A673 (cell line): Measurements from ENCODE around the gene LAMA5. TPM values are rescaled to one million over a fixed set of nuclear protein-coding genes. Genes with fewer than 3 reads are reported as not detected.

Experiments
- BruUV-seq: library from RNA; stranded (reverse); fragments of 400-500 nt; replicated peaks from 2 replicates; lab custom pipeline; 2021; lab: Mats Ljungman, UMichigan
- CTCF ChIA-PET: fragments of 300-600 bp; sonication (Branson Sonifier 250); formaldehyde crosslinking; loops from one replicate; lab custom pipeline; 2022; ENCODE audit warnings: antibody characterized with exemption; lab: Charles Lee
- POLR2A ChIA-PET: fragments of 300-600 bp; sonication (Branson Sonifier 250); formaldehyde crosslinking; loops from one replicate; lab custom pipeline; 2022; ENCODE audit warnings: antibody characterized with exemption; ENCODE audit not compliant: low non-redundant PET; lab: Charles Lee
- DNase-seq: peaks from one replicate; pipeline ENCODE4 v3.0.0-alpha.2; 2015; ENCODE audit warnings: low spot score
- H3K27ac ChIP-seq: fragments of 200-600 bp; sonication (generic); 2 replicates; pipeline ENCODE4 v1.5.1; 2016; ENCODE audit warnings: mixed run types, low read depth, mild to moderate bottlenecking, mixed read lengths, antibody characterized with exemption, low read length; ENCODE audit not compliant: poor library complexity, severe bottlenecking
- H3K27me3 ChIP-seq: fragments of 200-600 bp; sonication (generic); replicated peaks from 2 replicates; pipeline ENCODE4 v1.6.1; 2017; ENCODE audit warnings: mixed run types, low read depth, mild to moderate bottlenecking, mixed read lengths, antibody characterized with exemption, low read length; ENCODE audit not compliant: insufficient read depth, poor library complexity
- H3K36me3 ChIP-seq: fragments of 200-600 bp; sonication (generic); 2 replicates; pipeline ENCODE4 v1.6.1; 2016; ENCODE audit warnings: mixed run types, mild to moderate bottlenecking, mixed read lengths, antibody characterized with exemption, low read length; ENCODE audit not compliant: insufficient read depth, poor library complexity, severe bottlenecking
- H3K4me1 ChIP-seq: fragments of 200-600 bp; sonication (generic); 2 replicates; pipeline ENCODE4 v1.6.1; 2017; ENCODE audit warnings: mixed run types, mild to moderate bottlenecking, mixed read lengths, antibody characterized with exemption, low read length; ENCODE audit not compliant: insufficient read depth, poor library complexity, severe bottlenecking
- H3K4me3 ChIP-seq: fragments of 200-600 bp; sonication (generic); 2 replicates; pipeline ENCODE4 v1.5.1; 2016; ENCODE audit warnings: low read depth, mixed run types, mild to moderate bottlenecking, mixed read lengths, low read length; ENCODE audit not compliant: poor library complexity, severe bottlenecking
- H3K9me3 ChIP-seq: fragments of 200-600 bp; sonication (generic); 2 replicates; pipeline ENCODE4 v1.6.1; 2016; ENCODE audit warnings: mixed run types, low read depth, mild to moderate bottlenecking, mixed read lengths, antibody characterized with exemption, low read length; ENCODE audit not compliant: poor library complexity, severe bottlenecking
- CTCF ChIP-seq: fragments of 300-800, 200-600 bp; sonication (generic); conservative IDR thresholded peaks from 2 replicates; pipeline ENCODE4 v1.5.1; 2017; ENCODE audit warnings: low read depth, mild to moderate bottlenecking, antibody characterized with exemption, low read length, moderate library complexity, mixed read lengths
- EZH2 ChIP-seq: fragments of 200-600 bp; sonication (generic); IDR thresholded peaks from 2 replicates; pipeline ENCODE4 v1.6.1; 2017; ENCODE audit warnings: borderline replicate concordance, low read depth, mild to moderate bottlenecking, mixed read lengths, antibody characterized with exemption, low read length; ENCODE audit not compliant: poor library complexity, severe bottlenecking
- intact Hi-C: fragments of 100-400 bp; cut with micrococcal nuclease; formaldehyde crosslinking; loops from one replicate; pipeline ENCODE4 v1.10.0; 2022; ENCODE audit not compliant: unreplicated experiment
- total RNA-seq: library from RNA; stranded (reverse); gene quantifications from 2 replicates; pipeline ENCODE4 v1.2.3, GENCODE V29; 2021

The LAMA5 gene
- total RNA-seq, 1 experiment from 2014 or later = 4.2 TPM

GRCh38 chr20:62294516-62294915 is 72.6 kb downstream of the LAMA5 start:
- no peaks in the 10 kb centered on the region for H3K4me1 ChIP-seq
- no peak overlapping the region for H3K4me3 ChIP-seq
- POLR2A ChIA-PET = no interaction called here
- peak; percentile 65 for DNase-seq
- TSS peak; percentile 78 for BruUV-seq
- intact Hi-C loops = no loop called here
- peaks cover 4% of the 10 kb centered on the region for H3K36me3 ChIP-seq
- TF ChIP-seq EZH2 (no peak), CTCF (no peak)
- CTCF ChIA-PET = no interaction called here
- H3K27me3 ChIP-seq = no peaks in the 10 kb centered on the region
- H3K9me3 ChIP-seq = no peaks in the 10 kb centered on the region
- no peak overlapping the region for H3K27ac ChIP-seq

DNA sequence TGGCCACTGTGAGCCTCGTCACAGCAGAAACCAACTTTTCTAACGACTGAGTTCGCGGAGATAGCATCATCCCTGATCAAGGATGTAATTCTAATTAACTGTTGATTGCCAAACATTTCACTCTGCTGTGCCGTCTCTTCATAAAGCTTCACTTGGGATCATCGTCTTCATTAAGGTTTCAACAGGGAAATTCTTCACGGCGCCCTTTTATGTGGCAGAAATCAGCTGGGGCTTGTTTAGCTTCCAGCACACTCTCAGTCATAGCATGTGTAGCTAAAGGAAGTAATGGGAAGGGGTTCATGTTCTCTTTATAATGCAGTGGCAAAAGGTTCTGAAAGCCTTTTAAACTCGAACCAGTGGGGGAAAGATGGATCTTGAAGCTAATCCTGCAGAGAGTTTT is 73.2 kb downstream of the LAMA5 start:
- H3K27ac ChIP-seq = no peak overlapping the region
- DNase-seq = no peak
- CTCF ChIA-PET = no interaction called here
- intact Hi-C loops = no loop called here
- no peaks in the 10 kb centered on the region for H3K9me3 ChIP-seq
- no peaks in the 10 kb centered on the region for H3K27me3 ChIP-seq
- BruUV-seq = no TSS peak
- TF ChIP-seq CTCF = no peak
- TF ChIP-seq EZH2 = no peak
- POLR2A ChIA-PET = no interaction called here
- H3K4me3 ChIP-seq = no peak overlapping the region
- H3K36me3 ChIP-seq = peaks cover 4% of the 10 kb centered on the region
- H3K4me1 ChIP-seq = no peaks in the 10 kb centered on the region

GRCh38 chr20:62293111-62293784 is 73.9 kb downstream of the LAMA5 start:
- no peaks in the 10 kb centered on the region for H3K9me3 ChIP-seq
- BruUV-seq = no TSS peak
- POLR2A ChIA-PET = no interaction called here
- H3K36me3 ChIP-seq = peaks cover 4% of the 10 kb centered on the region
- TF ChIP-seq CTCF (no peak), EZH2 (no peak)
- H3K27me3 ChIP-seq = no peaks in the 10 kb centered on the region
- H3K4me3 ChIP-seq = no peak overlapping the region
- H3K27ac ChIP-seq = no peak overlapping the region
- H3K4me1 ChIP-seq = no peaks in the 10 kb centered on the region
- DNase-seq = no peak
- CTCF ChIA-PET = no interaction called here
- intact Hi-C loops = no loop called here
